Upper lobe of left lung (tissue), 4 donors: Measurements from ENCODE around the gene TBL2.

Experiments
- CTCF ChIP-seq, 6 experiments: fragments of 450-650 bp in 4 of 6; fragments of 200-600 bp in 2 of 6; sonication (generic) in 2 of 6; IDR thresholded peaks; one replicate each; pipeline ENCODE4 v1.5.1; 2016 to 2019; ENCODE audit warnings: antibody characterized with exemption in 6 of 6
- EP300 ChIP-seq, 4 donors: sonication (generic); formaldehyde crosslinking; IDR thresholded peaks; one replicate each; pipeline ENCODE4 v1.5.1; 2017; ENCODE audit warnings: antibody characterized with exemption in 4 of 4, control low read depth in 2 of 4
- POLR2A ChIP-seq, 4 donors: fragments of 450-650 bp; IDR thresholded peaks; one replicate each; pipeline ENCODE4 v1.5.1; 2016 to 2017; ENCODE audit warnings: antibody characterized with exemption in 4 of 4, mild to moderate bottlenecking in 2 of 4
- POLR2AphosphoS5 ChIP-seq, 2 donors: sonication (generic); formaldehyde crosslinking; IDR thresholded peaks; one replicate each; pipeline ENCODE4 v1.5.1; 2017; ENCODE audit warnings: antibody characterized with exemption in 2 of 2

- TF ChIP-seq CTCF (IDR thresholded peaks at IDR 0.05) (no peak), POLR2A (IDR thresholded peaks at IDR 0.05) (no peak), POLR2AphosphoS5 (IDR thresholded peaks at IDR 0.05) (no peak), EP300 (IDR thresholded peaks at IDR 0.05) (no peak)
These were observed 31.7 kb upstream of the TBL2 start for GRCh38 chr7:73610105-73610504.
